IMR-90 (cell line): ENCODE data around the gene CASZ1. TPM values are rescaled to one million over a fixed set of nuclear protein-coding genes. Genes with fewer than 3 reads are reported as not detected.

Experiments used
- ATAC-seq: fragments of 200-7000 bp; cut with Tn5 transposase; 2 replicates; pipeline ENCODE4 v1.9.1; 2020; ENCODE audit warnings: low read depth, mild to moderate bottlenecking, moderate library complexity
- BruUV-seq: library from RNA; stranded (reverse); fragments of 400-500 nt; replicated peaks from 2 replicates; lab custom pipeline; 2021; lab: Mats Ljungman, UMichigan
- CTCF ChIA-PET: fragments of 300-600 bp; formaldehyde crosslinking; extraction: SDS; loops from one replicate; lab custom pipeline; 2021; ENCODE audit warnings: antibody characterized with exemption; lab: Yijun Ruan, JAX
- POLR2A ChIA-PET: fragments of 300-600 bp; sonication (Branson Sonifier 250); formaldehyde crosslinking; loops from one replicate; lab custom pipeline; 2022; ENCODE audit warnings: antibody characterized with exemption; ENCODE audit not compliant: unreplicated experiment; lab: Charles Lee
- DNase-seq: peaks from one replicate; pipeline ENCODE4 v3.0.0; 2013
- H2AFZ ChIP-seq: replicated peaks from 2 replicates; pipeline ENCODE3; 2013; ENCODE audit warnings: low read length, mild to moderate bottlenecking; ENCODE audit not compliant: poor library complexity
- H2AK5ac ChIP-seq: 2 replicates; pipeline ENCODE4 v1.6.1; 2013; ENCODE audit warnings: low read depth, low read length, inconsistent platforms
- H2AK9ac ChIP-seq: replicated peaks from 2 replicates; pipeline ENCODE3; 2013; ENCODE audit warnings: mild to moderate bottlenecking, low read depth, low read length, moderate library complexity; ENCODE audit not compliant: poor library complexity
- H2BK120ac ChIP-seq: 2 replicates; pipeline ENCODE4 v1.6.1; 2013; ENCODE audit warnings: low read depth, low read length, inconsistent platforms
- H2BK15ac ChIP-seq: 3 replicates; pipeline ENCODE4 v1.6.1; 2013; ENCODE audit warnings: low read depth, low read length, inconsistent platforms
- H2BK20ac ChIP-seq: 2 replicates; pipeline ENCODE4 v1.6.1; 2013; ENCODE audit warnings: low read depth, mild to moderate bottlenecking, inconsistent platforms, low read length, moderate library complexity
- H2BK5ac ChIP-seq: 2 replicates; pipeline ENCODE4 v1.6.1; 2013; ENCODE audit warnings: mild to moderate bottlenecking, low read depth, low read length, inconsistent platforms; ENCODE audit not compliant: poor library complexity, severe bottlenecking
- H3K14ac ChIP-seq: replicated peaks from 2 replicates; pipeline ENCODE4 v1.6.1; 2013; ENCODE audit warnings: low read depth, low read length, inconsistent platforms
- H3K18ac ChIP-seq: 2 replicates; pipeline ENCODE4 v1.6.1; 2013; ENCODE audit warnings: low read depth, low read length, control low read depth
- H3K23ac ChIP-seq: 2 replicates; pipeline ENCODE4 v1.6.1; 2013; ENCODE audit warnings: low read depth, low read length, inconsistent platforms
- H3K27ac ChIP-seq: 2 replicates; pipeline ENCODE4 v1.5.1; 2013; ENCODE audit warnings: mild to moderate bottlenecking, control low read depth, low read length; ENCODE audit not compliant: insufficient read depth
- H3K27me3 ChIP-seq: 2 replicates; pipeline ENCODE4 v1.6.1; 2013; ENCODE audit warnings: low read length; ENCODE audit not compliant: control insufficient read depth, insufficient read depth
- H3K36me3 ChIP-seq: 2 replicates; pipeline ENCODE4 v1.6.1; 2013; ENCODE audit warnings: low read length, mixed read lengths; ENCODE audit not compliant: control insufficient read depth, insufficient read depth
- H3K4ac ChIP-seq: 2 replicates; pipeline ENCODE4 v1.6.1; 2013; ENCODE audit warnings: low read depth, low read length, inconsistent platforms
- H3K4me1 ChIP-seq: 2 replicates; pipeline ENCODE4 v1.6.1; 2013; ENCODE audit warnings: low read length, mixed read lengths; ENCODE audit not compliant: control insufficient read depth, insufficient read depth
- H3K4me2 ChIP-seq: 2 replicates; pipeline ENCODE4 v1.6.1; 2013; ENCODE audit warnings: low read depth, mild to moderate bottlenecking, control low read depth, low read length, moderate library complexity
- H3K4me3 ChIP-seq: 2 replicates; pipeline ENCODE4 v1.5.1; 2013; ENCODE audit warnings: low read depth, mild to moderate bottlenecking, control low read depth, low read length, moderate library complexity; ENCODE audit not compliant: insufficient read depth
- H3K56ac ChIP-seq: 2 replicates; pipeline ENCODE4 v1.6.1; 2013; ENCODE audit warnings: low read length, inconsistent platforms; ENCODE audit not compliant: insufficient read depth; ENCODE audit errors: extremely low read depth
- H3K79me1 ChIP-seq, 2 experiments: 2 replicates each; pipeline ENCODE4 v1.6.1; 2013; ENCODE audit warnings: low read length in 2 of 2, inconsistent platforms in 1 of 2, low read depth in 1 of 2
- H3K9ac ChIP-seq: 2 replicates; pipeline ENCODE4 v1.6.1; 2013; ENCODE audit warnings: low read depth, low read length, control low read depth
- H3K9me1 ChIP-seq: 2 replicates; pipeline ENCODE4 v1.6.1; 2013; ENCODE audit warnings: low read length, inconsistent platforms; ENCODE audit not compliant: insufficient read depth
- H3K9me3 ChIP-seq: 2 replicates; pipeline ENCODE4 v1.6.1; 2013; ENCODE audit warnings: low read length; ENCODE audit not compliant: control insufficient read depth, insufficient read depth
- H4K20me1 ChIP-seq: 2 replicates; pipeline ENCODE4 v1.6.1; 2013; ENCODE audit warnings: low read length, inconsistent platforms; ENCODE audit not compliant: insufficient read depth
- H4K5ac ChIP-seq: 2 replicates; pipeline ENCODE4 v1.6.1; 2013; ENCODE audit warnings: mild to moderate bottlenecking, low read depth, low read length, control low read depth
- H4K8ac ChIP-seq, 2 experiments: 2 replicates each; pipeline ENCODE4 v1.6.1; 2013; ENCODE audit warnings: low read depth in 2 of 2, low read length in 2 of 2, control low read depth in 1 of 2, inconsistent platforms in 1 of 2
- H4K91ac ChIP-seq: 2 replicates; pipeline ENCODE4 v1.6.1; 2013; ENCODE audit warnings: low read depth, low read length, inconsistent platforms; ENCODE audit not compliant: insufficient read depth
- BHLHE40 ChIP-seq: fragments of 150-350 bp; IDR thresholded peaks from 2 replicates; pipeline ENCODE4 v1.6.1; 2016; ENCODE audit warnings: mild to moderate bottlenecking, low read depth, low read length
- CEBPB ChIP-seq: IDR thresholded peaks from 2 replicates; pipeline ENCODE4 v1.6.1; 2012; ENCODE audit warnings: low read depth, low read length, improper control_type of control experiment
- CHD1 ChIP-seq: IDR thresholded peaks from 2 replicates; pipeline ENCODE4 v1.6.1; 2012; ENCODE audit warnings: low read depth, low read length, improper control_type of control experiment
- CTCF ChIP-seq: conservative IDR thresholded peaks from 2 replicates; pipeline ENCODE4 v1.5.1; 2012; ENCODE audit warnings: mild to moderate bottlenecking, low read depth, low read length, improper control_type of control experiment
- ELK1 ChIP-seq: fragments of 150-350 bp; IDR thresholded peaks from 2 replicates; pipeline ENCODE4 v1.6.1; 2016; ENCODE audit warnings: low read depth, mild to moderate bottlenecking, low read length, moderate library complexity, borderline replicate concordance
- FOS ChIP-seq: fragments of 150-350 bp; IDR thresholded peaks from 2 replicates; pipeline ENCODE4 v1.6.1; 2016; ENCODE audit warnings: low read depth, low read length
- MAFK ChIP-seq: IDR thresholded peaks from 2 replicates; pipeline ENCODE4 v1.6.1; 2012; ENCODE audit warnings: low read depth, low read length, improper control_type of control experiment
- MAZ ChIP-seq: IDR thresholded peaks from 2 replicates; pipeline ENCODE4 v1.6.1; 2012; ENCODE audit warnings: low read depth, mild to moderate bottlenecking, low read length, improper control_type of control experiment, moderate library complexity, borderline replicate concordance
- MXI1 ChIP-seq: IDR thresholded peaks from 2 replicates; pipeline ENCODE4 v1.6.1; 2012; ENCODE audit warnings: low read depth, mild to moderate bottlenecking, low read length, moderate library complexity, borderline replicate concordance
- NFE2L2 ChIP-seq: fragments of 150-350 bp; IDR thresholded peaks from 2 replicates; pipeline ENCODE4 v1.6.1; 2016; ENCODE audit warnings: low read depth, mild to moderate bottlenecking, low read length
- POLR2A ChIP-seq: IDR thresholded peaks from 2 replicates; pipeline ENCODE4 v1.6.1; 2012; ENCODE audit warnings: mild to moderate bottlenecking, low read depth, low read length
- RAD21 ChIP-seq: IDR thresholded peaks from 2 replicates; pipeline ENCODE4 v1.6.1; 2012; ENCODE audit warnings: low read length, improper control_type of control experiment
- RCOR1 ChIP-seq: IDR thresholded peaks from 2 replicates; pipeline ENCODE4 v1.6.1; 2012; ENCODE audit warnings: mild to moderate bottlenecking, low read length, improper control_type of control experiment; ENCODE audit not compliant: insufficient replicate concordance
- RFX5 ChIP-seq: IDR thresholded peaks from 2 replicates; pipeline ENCODE4 v1.8.0; 2012; ENCODE audit warnings: low read depth, mild to moderate bottlenecking, low read length, moderate library complexity
- SMC3 ChIP-seq: fragments of 150-350 bp; IDR thresholded peaks from 2 replicates; pipeline ENCODE4 v1.6.1; 2016; ENCODE audit warnings: low read depth, mild to moderate bottlenecking, antibody characterized with exemption, low read length, moderate library complexity
- USF2 ChIP-seq: fragments of 150-350 bp; IDR thresholded peaks from 2 replicates; pipeline ENCODE4 v1.6.1; 2017; ENCODE audit warnings: mild to moderate bottlenecking, antibody characterized with exemption, low read length, low read depth
- WGBS, 2 experiments: methylation state at CpG; one replicate each; pipeline versions ENCODE4 v1.1.5 to v1.1.7; 2013; ENCODE audit warnings: missing lambda C conversion rate in 2 of 2; ENCODE audit not compliant: insufficient read length in 1 of 2; ENCODE audit errors: extremely low coverage in 2 of 2; 5-methylcytosine and 5-hydroxymethylcytosine counted together
- dilution Hi-C: fragments of 300-500 bp; cut with HindIII; formaldehyde crosslinking; loops from one replicate; pipeline ENCODE4 v1.14.3; 2018; ENCODE audit warnings: low sequenced_read_pairs; ENCODE audit not compliant: unreplicated experiment
- in situ Hi-C: fragments of 300-500 bp; cut with MboI; formaldehyde crosslinking; loops from 3 replicates; pipeline ENCODE4 v1.14.3; 2019; ENCODE audit warnings: low sequenced_read_pairs, inconsistent platforms, mixed read lengths
- intact Hi-C: fragments of 100-400 bp; cut with micrococcal nuclease; formaldehyde crosslinking; loops from 2 replicates; pipeline ENCODE4 v1.10.0; 2022
- polyA plus RNA-seq, 3 experiments: library from polyadenylated mRNA; depleted of rRNA; stranded (reverse); fragments of >200 nt; gene quantifications; 2 replicates each; pipeline ENCODE4 v1.2.3, GENCODE V29; 2012; ENCODE audit warnings: low replicate concordance in 1 of 3
- total RNA-seq: library from RNA; depleted of rRNA; stranded (reverse); fragments of >200 nt; gene quantifications from 2 replicates; pipeline ENCODE4 v1.2.3, GENCODE V29; 2012

Gene CASZ1
- total and polyA plus RNA-seq, 2 of the 4 experiments (the other 2 are of a cell fraction), result 0.18 to 0.24 TPM

GRCh38 chr1:10664251-10664650 lies 132.2 kb downstream of the CASZ1 start:
- TF ChIP-seq MAZ (no peak), ELK1 (no peak), MAFK (no peak), FOS (no peak), CHD1 (no peak), RAD21 (no peak), BHLHE40 (no peak), USF2 (no peak), SMC3 (no peak), CTCF (no peak), POLR2A (no peak), CEBPB (no peak), RCOR1 (no peak), RFX5 (no peak), MXI1 (no peak), NFE2L2 (no peak)
- H2AFZ ChIP-seq, result no peak overlapping the region
- intact Hi-C loops (no loop called here), in situ Hi-C loops (no loop called here), dilution Hi-C loops (no loop called here)
- H3K14ac ChIP-seq, result no peak overlapping the region
- no peaks in the 10 kb centered on the region for H3K9me1 ChIP-seq
- no peak overlapping the region for H2BK20ac ChIP-seq
- no peak overlapping the region for H2BK15ac ChIP-seq
- H3K4ac ChIP-seq, result no peak overlapping the region
- H2AK5ac ChIP-seq, result no peak overlapping the region
- H3K27ac ChIP-seq, result no peak overlapping the region
- ATAC-seq (no peak), DNase-seq (no peak)
- no peaks in the 10 kb centered on the region for H3K9me3 ChIP-seq
- BruUV-seq, result no TSS peak
- H3K4me1 ChIP-seq, result peaks cover 1% of the 10 kb centered on the region; the same call in 1 of the 2 replicates
- no peak overlapping the region for H3K4me2 ChIP-seq
- H2AK9ac ChIP-seq, result peak overlapping the region; percentile 78
- H4K91ac ChIP-seq, result no peak overlapping the region
- H3K4me3 ChIP-seq, result no peak overlapping the region
- H3K23ac ChIP-seq, result no peak overlapping the region
- ChIA-PET POLR2A (no interaction called here), CTCF (no interaction called here)
- H3K18ac ChIP-seq, result no peak overlapping the region
- 47% methylated on average over 14 of the region's 15 CpGs; no CpG with 5 or more reads in 1 of the 2 experiments for WGBS, 2 experiments
- H3K27me3 ChIP-seq, result peaks cover 7% of the 10 kb centered on the region; the same call in 1 of the 2 replicates
- no peak overlapping the region for H4K5ac ChIP-seq
- H2BK5ac ChIP-seq, result no peak overlapping the region
- H2BK120ac ChIP-seq, result no peak overlapping the region
- no peaks in the 10 kb centered on the region for H4K20me1 ChIP-seq
- no peak overlapping the region for H3K9ac ChIP-seq
- no peaks in the 10 kb centered on the region for H3K36me3 ChIP-seq
- no peak overlapping the region for H3K56ac ChIP-seq
- no peaks in the 10 kb centered on the region for H3K79me1 ChIP-seq
- H4K8ac ChIP-seq, result no peak overlapping the region
